H1 (cell line): ENCODE results near the gene FGF23.

Experiments
- BRCA1 ChIP-seq: IDR thresholded peaks from 2 replicates; pipeline ENCODE4 v1.6.1; 2012; ENCODE audit warnings: low read depth, low read length, improper control_type of control experiment
- CHD1 ChIP-seq: IDR thresholded peaks from 2 replicates; pipeline ENCODE4 v1.6.1; 2012; ENCODE audit warnings: low read depth, low read length, improper control_type of control experiment
- CHD2 ChIP-seq: IDR thresholded peaks from 2 replicates; pipeline ENCODE4 v1.6.1; 2012; ENCODE audit warnings: low read length, improper control_type of control experiment
- CREB1 ChIP-seq: IDR thresholded peaks from 2 replicates; pipeline ENCODE4 v1.6.1; 2012; ENCODE audit warnings: inconsistent platforms
- CTCF ChIP-seq, 3 experiments: IDR thresholded peaks; 1 replicate in 2 of 3; 2 replicates in 1 of 3; pipeline versions ENCODE4 v1.5.1 to v1.6.1; 2011; ENCODE audit warnings: low read length in 3 of 3, mild to moderate bottlenecking in 3 of 3, inconsistent platforms in 2 of 3, low read depth in 1 of 3, moderate library complexity in 1 of 3; ENCODE audit not compliant: insufficient read depth in 1 of 3; ENCODE audit errors: control extremely low read depth in 1 of 3
- EP300 ChIP-seq, 2 experiments: IDR thresholded peaks; 1 replicate in 1 of 2; 2 replicates in 1 of 2; pipeline ENCODE4 v1.6.1; 2011 to 2012; ENCODE audit warnings: low read depth in 2 of 2, low read length in 2 of 2, mild to moderate bottlenecking in 2 of 2, borderline replicate concordance in 1 of 2, inconsistent platforms in 1 of 2, moderate library complexity in 1 of 2
- HDAC2 ChIP-seq, 2 experiments: fragments of 300-600 bp in 1 of 2; sonication (generic) in 1 of 2; IDR thresholded peaks; 2 replicates each; pipeline ENCODE4 v1.6.1; 2011 to 2012; ENCODE audit warnings: low read depth in 2 of 2, low read length in 2 of 2, mild to moderate bottlenecking in 2 of 2, moderate library complexity in 2 of 2, borderline replicate concordance in 1 of 2, inconsistent platforms in 1 of 2
- KDM1A ChIP-seq: fragments of 200-600, 300-600 bp; sonication (generic); IDR thresholded peaks from 2 replicates; pipeline ENCODE4 v1.7.1; 2016; ENCODE audit warnings: mild to moderate bottlenecking, low read length, borderline replicate concordance
- POLR2A ChIP-seq, 2 experiments: IDR thresholded peaks; 1 replicate in 1 of 2; 2 replicates in 1 of 2; pipeline ENCODE4 v1.6.1; 2011; ENCODE audit warnings: low read depth in 2 of 2, low read length in 2 of 2, mild to moderate bottlenecking in 2 of 2; ENCODE audit errors: control extremely low read depth in 1 of 2
- RNF2 ChIP-seq: fragments of 200-900, 300-1000 bp; sonication (generic); IDR thresholded peaks from 2 replicates; pipeline ENCODE4 v1.7.1; 2016; ENCODE audit warnings: borderline replicate concordance, low read depth, mild to moderate bottlenecking, antibody characterized with exemption, low read length; ENCODE audit not compliant: poor library complexity, severe bottlenecking; ENCODE audit errors: missing control alignments
- SAP30 ChIP-seq: fragments of 300-600 bp; sonication (generic); IDR thresholded peaks from 2 replicates; pipeline ENCODE4 v1.7.1; 2012; ENCODE audit warnings: low read length, moderate library complexity, mild to moderate bottlenecking, inconsistent platforms; ENCODE audit not compliant: insufficient read depth, insufficient replicate concordance

DNA sequence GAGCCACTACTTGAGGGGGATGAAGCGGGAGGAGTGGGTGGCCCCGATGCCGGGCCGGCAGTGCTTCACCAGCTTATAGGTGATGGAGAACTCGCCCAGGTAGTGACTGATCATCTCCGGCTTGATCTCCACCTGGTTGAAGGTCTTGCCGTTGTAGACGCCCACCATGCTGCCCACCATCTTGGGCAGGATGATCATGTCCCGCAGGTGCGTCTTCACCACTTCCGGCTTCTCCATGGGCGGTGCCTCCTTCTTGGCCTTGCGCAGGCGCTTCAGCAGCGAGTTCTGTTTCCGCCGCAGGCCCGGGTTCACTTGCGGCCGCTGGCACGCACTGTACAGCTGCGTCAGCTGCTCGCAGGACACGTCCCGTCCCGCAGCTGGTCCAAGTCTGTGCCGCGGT, 55.1 kb downstream of the FGF23 start:
- no peak for TF ChIP-seq HDAC2 (IDR thresholded peaks at IDR 0.05; ENCODE audit: borderline replicate concordance in 1 of 2, low read depth in 2 of 2, low read length in 2 of 2)
- no peak for TF ChIP-seq EP300 (IDR thresholded peaks at IDR 0.05; ENCODE audit: borderline replicate concordance in 1 of 2, low read depth in 2 of 2, low read length in 2 of 2)
- TF ChIP-seq SAP30: no peak
- TF ChIP-seq KDM1A: no peak
- TF ChIP-seq CREB1: no peak
- no peak for TF ChIP-seq CTCF (IDR thresholded peaks at IDR 0.05; ENCODE audit: control extremely low read depth in 1 of 3, insufficient read depth in 1 of 3, low read depth in 1 of 3, low read length in 3 of 3)
- no peak for TF ChIP-seq BRCA1
- no peak for TF ChIP-seq CHD2
- no peak for TF ChIP-seq RNF2
- no peak for TF ChIP-seq POLR2A (IDR thresholded peaks at IDR 0.05; ENCODE audit: control extremely low read depth in 1 of 2, low read depth in 2 of 2, low read length in 2 of 2)
- no peak for TF ChIP-seq CHD1
